Inferior parietal cortex (tissue), 1 donor: ENCODE results near the gene RIF1.

Source experiments
- DNase-seq: peaks from one replicate; pipeline ENCODE4 v3.0.0-alpha.2; 2016; ENCODE audit errors: extremely low spot score

RIF1 gene, protein sequence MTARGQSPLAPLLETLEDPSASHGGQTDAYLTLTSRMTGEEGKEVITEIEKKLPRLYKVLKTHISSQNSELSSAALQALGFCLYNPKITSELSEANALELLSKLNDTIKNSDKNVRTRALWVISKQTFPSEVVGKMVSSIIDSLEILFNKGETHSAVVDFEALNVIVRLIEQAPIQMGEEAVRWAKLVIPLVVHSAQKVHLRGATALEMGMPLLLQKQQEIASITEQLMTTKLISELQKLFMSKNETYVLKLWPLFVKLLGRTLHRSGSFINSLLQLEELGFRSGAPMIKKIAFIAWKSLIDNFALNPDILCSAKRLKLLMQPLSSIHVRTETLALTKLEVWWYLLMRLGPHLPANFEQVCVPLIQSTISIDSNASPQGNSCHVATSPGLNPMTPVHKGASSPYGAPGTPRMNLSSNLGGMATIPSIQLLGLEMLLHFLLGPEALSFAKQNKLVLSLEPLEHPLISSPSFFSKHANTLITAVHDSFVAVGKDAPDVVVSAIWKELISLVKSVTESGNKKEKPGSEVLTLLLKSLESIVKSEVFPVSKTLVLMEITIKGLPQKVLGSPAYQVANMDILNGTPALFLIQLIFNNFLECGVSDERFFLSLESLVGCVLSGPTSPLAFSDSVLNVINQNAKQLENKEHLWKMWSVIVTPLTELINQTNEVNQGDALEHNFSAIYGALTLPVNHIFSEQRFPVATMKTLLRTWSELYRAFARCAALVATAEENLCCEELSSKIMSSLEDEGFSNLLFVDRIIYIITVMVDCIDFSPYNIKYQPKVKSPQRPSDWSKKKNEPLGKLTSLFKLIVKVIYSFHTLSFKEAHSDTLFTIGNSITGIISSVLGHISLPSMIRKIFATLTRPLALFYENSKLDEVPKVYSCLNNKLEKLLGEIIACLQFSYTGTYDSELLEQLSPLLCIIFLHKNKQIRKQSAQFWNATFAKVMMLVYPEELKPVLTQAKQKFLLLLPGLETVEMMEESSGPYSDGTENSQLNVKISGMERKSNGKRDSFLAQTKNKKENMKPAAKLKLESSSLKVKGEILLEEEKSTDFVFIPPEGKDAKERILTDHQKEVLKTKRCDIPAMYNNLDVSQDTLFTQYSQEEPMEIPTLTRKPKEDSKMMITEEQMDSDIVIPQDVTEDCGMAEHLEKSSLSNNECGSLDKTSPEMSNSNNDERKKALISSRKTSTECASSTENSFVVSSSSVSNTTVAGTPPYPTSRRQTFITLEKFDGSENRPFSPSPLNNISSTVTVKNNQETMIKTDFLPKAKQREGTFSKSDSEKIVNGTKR (N-terminal part only)

DNA sequence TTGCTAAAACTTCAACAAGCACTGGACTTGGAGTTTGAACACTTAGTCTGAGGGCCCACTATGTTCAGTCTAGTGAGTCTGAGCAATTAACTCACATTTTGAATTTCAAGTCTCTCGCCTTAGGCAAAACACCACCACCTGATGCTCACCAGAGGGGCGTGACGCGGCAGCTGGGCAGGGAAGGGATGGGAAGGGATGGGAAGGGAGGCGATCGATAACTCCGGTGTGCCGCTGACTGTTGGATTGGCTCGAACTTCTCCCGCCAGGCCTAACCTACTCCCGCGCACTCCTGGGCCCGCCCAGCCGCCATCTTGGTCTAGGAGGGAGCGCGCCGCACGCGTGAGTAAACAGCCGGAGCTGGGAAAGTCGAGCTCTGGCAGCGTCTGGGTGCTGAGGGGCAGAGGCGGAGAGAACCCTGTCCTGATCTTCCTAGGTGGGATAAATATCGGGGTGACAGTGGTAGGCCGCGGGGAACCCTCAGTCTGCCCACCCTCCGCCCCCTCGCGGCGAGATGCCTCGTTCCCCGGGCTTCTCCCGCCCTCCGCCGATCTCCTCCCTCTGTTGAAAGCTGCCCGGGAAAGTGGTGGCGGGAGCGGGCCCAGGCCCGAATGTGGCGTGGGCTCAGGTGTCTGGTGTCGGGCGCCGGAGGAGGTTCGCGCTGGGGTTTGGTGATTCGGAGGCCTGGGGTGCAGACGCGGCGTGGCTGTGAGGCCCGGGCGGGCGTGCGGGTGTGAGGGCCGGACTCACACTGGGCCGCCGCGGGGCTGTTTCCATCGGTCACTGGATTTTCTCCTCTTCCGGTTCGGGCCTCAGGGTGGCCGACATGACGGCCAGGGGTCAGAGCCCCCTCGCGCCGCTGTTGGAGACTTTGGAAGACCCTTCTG, at the start of gene RIF1:
TSS of gene RIF1 (plus strand) at position 302 of the 884 bp plus-strand sequence. CDS start at position 824, 522 bp downstream.
- DNase-seq = peak; percentile 89

DNA sequence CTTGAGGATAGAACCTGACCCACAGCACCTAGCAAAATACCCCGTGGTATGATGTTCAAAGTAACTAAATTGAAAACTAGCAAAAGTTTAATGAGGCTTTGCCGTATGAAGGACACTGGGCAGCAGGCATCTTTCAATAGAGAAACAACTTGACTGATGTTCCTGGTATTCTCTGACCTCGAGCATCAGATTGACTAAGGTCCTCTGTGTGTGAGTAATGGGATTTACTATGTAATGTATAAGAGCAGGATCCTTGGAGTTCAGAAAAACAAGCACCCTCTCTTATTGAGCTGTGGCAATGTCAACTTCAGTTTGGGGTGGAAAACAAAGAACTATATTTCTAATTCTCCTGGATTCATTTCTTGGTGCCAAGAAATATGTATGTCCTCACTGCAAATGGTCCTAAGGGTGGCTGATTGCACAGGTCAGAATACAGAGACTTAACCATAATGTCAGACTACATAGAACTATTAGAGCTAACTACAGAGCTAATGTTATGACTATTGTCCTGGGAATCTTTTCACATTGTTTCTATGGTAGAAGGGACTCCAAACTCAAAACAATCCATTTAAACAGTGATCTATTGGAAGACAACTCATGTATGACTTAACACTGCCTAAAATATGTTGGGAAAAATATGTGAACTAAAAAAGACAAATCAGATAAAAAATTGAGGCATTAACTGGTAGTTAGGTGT, 47.9 kb upstream of the RIF1 start:
- no peak for DNase-seq

DNA sequence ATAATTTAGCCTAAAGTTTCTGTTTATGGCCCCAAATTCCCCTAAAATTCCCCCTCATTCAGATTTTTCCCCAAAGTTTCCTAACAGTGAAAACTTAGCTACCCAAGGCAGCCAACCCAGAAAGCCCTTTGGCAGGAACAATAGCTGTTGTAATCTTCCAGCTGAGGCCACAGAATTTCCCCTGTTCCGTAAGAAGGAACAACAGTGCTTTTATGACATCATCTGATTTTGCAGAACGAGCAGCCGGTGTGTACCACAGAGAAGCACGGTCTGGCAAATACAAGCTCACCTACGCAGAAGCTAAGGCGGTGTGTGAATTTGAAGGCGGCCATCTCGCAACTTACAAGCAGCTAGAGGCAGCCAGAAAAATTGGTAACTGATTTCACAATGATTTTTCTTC, 46.0 kb upstream of the RIF1 start:
- peak; percentile 72 for DNase-seq

DNA sequence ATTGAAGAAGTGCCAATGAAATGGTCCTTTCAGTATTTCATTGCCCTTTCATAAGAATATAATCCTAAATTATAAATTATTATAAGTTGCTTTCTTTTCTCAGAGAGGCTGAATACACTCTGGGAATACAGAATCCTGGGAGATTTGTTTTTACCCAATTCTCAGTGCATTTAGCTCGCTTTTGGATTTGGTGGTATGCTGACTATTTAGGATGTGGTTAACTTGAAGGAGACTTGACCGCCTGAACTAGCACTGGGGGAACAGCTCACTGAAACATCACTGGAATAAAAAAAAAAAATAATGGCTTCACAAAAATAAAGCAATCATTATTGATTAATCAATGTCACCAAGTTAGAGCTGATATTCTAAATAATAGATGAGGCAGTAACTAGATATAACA, 42.1 kb upstream of the RIF1 start:
- no peak for DNase-seq

DNA sequence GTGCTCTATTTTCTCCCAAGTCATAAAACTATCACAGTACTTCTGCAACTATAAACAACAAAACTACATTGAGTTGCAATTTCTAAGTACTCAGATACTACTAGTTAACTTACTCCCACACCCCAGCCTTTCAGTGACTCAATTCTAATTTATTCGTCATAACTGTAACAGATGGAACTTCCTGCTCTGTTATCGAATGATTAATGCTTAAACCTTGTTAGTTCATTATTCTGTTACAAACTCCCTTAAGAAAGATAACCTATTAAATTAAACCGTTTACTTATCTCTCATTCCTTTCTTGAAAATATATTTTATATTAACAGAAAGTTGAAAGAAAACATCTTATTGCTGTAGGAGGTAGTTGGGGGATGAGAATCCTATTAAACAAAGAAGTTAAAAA, 35.3 kb upstream of the RIF1 start:
- DNase-seq = no peak

DNA sequence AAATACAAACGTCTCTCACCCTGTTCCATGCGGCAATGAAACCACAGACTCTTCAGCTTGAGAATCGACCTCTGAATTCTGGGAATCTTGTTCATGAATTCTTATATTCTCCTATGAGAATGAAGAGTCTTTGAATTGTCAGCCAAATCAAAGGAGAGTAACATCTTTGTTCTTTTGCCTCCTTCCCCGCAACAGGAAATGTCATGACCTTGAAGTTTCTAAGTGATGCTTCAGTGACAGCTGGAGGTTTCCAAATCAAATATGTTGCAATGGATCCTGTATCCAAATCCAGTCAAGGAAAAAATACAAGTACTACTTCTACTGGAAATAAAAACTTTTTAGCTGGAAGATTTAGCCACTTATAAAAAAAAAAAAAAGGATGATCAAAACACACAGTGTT, 30.5 kb upstream of the RIF1 start:
- no peak for DNase-seq

DNA sequence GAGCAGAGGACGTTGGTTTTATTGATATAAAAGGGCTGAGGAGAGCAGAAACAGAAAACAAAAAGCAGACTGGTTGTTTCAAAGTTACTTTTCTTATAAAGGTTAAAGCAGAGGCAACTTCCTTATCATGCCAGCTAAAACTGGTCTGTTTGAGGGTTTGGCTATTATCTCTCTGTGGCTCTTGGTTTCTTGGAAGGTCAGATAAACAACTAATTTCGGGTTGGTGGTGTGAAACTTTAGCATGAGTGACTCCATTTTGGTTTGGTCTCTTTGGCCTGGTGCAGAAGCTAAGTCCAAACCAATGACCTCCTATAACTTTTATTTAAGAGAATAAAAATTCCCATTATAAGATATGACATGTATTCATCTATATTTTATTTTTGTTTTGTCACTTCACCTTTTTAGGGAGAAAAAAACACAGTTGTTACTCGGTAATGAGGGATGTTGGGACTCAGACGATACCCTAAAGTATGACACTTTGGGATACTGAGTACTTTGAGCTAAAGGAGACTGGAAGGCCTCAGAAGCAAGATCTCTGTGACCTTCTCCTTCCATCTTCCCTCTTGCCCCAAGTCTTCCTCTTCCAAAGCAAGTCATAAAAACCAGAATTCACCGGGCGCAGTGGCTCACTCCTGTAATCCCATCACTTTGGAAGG, 29.0 kb upstream of the RIF1 start:
- DNase-seq = no peak

DNA sequence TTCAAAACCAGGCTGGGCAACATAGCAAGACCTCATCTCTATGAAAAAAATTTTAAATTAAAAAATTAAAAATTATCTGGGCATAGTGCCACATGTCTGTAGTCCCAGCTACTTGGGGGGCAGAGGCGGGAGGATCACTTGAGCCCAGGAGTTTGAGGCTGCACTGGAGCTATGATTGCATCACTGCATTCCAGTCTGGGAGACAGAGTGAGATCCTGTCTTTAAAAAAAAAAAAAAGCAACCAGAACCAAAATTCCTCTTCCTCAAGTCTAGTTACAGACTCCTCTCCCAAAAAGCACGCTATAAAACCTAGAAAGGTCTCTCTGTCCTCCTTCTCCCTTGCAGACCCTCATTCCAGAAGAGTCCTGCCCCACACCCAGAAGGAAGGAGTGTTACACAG, 28.4 kb upstream of the RIF1 start:
- no peak for DNase-seq

DNA sequence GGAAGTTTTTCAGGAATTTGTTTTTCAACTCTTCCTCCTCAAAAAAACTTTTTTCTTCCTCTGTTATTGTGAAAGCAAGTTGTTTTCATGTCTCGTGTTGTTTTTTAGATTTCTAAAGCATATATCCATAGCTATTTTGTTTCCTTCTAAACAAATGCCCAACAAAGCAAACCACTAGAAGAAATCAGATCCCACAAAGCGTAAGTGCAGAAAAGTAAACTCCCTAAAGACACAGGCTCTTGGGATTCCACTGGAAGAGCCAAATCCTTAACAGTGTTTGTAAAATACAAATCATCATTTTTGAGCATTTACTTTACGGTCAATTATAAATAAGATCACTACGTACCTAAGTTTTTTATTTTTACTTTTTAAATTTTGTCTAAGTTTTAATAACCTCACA, 21.7 kb upstream of the RIF1 start:
- DNase-seq = no peak

DNA sequence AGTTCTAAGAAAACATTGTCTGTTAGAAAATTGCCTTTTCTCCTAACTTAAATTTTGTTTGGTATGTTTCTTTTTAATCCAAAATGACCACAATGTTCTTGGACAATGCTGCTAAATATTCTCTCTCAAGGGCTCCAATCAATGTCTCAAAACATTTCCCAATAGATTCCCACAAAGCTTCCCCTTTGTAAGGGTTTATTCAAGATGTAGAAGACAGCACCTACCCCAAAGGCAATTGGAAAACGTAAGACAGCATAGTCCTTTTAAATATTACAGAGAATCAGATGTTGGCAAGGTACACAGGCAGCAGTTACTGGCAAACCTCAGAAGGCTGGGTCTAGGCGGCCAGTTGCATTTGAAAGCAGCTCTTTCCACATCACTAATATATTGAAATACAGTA, 18.3 kb upstream of the RIF1 start:
- DNase-seq = no peak

DNA sequence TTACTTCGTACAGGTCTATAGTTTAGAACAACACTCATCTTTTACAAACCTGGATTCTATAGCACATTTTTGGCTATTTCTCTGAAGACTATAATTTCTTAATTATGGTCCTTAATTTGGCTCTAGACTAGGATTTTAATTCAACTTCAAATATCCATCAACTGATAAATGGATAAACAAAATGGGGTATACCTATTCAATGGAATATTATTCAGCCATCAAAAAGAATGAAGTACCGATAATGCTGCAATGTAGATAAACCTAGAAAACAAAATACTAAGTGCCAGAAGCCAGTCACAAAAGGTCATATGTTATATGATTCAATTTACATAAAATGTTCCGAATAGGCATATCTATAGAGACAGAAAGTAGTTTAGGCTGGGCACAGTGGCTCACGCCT, 15.2 kb upstream of the RIF1 start:
- DNase-seq = no peak

DNA sequence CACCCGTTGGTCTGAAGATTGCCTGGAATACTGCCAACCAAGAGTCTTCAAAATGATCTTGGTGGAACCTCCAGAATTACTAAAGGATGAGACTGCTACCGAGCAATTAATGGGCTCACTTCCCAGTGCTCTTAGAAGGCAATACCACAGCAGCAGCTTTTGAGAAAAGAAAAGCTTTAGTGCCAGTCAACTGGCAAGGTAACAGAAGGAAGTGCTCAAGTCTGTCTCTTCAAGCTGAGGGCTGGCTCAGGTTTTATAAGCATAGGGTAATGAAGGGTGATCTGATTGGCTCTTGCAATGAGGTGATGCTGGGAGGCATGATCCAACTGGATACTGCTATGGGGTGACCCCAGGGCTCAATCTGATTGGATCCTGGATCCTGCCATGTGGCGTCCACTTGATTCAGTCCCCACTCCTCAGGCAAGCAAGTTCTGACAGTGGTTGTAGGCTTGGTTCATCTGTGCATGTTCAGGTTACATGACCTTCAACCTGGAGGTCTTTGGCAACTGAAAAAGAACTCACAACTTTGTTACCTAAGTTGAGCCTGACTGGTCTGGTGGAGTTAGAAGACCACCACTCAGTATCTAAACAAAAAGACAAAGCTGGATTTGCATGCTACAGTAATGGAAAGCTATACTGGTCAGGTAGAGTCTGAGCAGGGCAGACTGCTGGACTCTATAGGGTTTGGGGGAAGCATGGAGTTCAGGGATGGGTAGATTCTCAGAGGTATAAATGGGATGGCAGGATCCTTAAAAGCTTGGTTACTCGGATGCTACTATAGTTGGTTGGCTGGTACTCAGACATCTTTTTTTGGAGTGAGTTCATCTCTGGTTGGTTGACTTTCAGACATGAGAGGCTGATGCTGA, 14.0 kb upstream of the RIF1 start:
- no peak for DNase-seq

DNA sequence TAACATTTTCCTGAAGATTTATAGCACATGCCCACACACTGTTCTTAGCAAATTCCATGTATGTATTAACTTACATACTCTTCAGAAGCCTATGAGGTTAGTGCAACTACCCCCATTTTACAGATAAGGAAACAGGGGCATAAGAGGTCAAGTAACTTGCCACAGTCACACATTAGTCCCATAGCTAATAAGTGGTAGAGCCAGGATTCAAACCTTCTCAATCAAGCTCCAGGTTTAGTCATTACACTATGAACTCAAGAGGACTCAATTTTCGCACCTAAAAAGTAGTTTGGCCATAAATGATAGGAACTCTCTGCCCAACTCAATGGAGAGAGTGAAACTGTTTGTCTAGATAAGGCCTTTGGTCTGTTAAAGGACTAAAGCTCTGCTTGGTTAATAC, 9.7 kb upstream of the RIF1 start:
- no peak for DNase-seq

DNA sequence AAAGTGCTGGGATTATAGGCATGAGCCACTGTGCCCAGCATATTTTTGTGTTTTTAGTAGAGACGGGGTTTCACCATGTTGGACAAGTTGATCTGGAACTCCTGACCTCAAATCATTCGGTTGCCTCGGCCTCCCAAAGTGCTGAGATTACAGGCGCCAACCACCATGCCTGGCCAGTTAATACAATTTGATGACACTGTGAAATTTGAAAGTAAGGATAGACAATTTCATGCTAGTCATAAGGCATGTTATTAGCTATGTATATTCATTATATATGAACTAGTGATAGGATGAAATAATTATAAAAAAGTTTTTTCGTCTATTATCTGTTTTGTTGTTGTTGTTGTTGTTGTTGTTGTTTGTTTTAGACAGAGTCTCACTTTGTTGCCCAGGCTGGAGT, 8.6 kb upstream of the RIF1 start:
- DNase-seq = no peak

DNA sequence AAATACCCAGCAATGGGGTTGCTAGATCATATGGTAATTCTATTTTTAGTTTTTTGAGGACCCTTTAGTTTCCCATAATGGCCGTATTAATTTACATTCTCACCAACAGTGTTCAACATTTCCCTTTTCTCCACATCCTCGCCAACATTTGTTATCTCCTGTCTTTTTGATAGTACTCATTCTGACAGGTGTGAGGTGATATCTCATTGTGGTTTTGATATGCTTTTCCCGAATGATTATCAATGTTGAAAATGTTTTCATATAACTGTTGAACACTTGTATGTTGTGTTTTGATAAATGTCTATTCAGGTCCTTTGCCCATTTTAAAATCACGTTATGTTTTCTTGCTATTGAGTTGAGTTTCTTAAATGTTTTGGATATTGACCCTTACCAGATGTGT, 5.8 kb upstream of the RIF1 start:
- no peak for DNase-seq

DNA sequence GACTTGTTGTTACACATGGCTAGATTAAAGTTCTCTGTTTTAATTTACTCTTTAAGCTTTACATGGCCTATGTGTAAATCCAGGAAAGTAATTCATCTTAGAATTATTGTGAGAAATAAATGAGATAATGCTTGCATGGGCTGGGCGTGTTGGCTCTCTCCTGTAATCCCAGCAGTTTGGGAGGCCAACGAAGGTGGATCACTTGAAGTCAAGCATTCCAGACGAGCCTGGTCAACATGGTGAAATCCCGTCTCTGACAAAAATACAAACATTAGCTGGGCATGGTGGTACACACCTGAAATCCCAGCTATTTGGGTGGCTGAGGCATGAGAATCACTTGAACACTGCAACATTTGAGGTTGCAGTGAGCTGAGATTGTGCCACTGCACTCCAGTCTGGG, 4.3 kb upstream of the RIF1 start:
- DNase-seq = no peak

DNA sequence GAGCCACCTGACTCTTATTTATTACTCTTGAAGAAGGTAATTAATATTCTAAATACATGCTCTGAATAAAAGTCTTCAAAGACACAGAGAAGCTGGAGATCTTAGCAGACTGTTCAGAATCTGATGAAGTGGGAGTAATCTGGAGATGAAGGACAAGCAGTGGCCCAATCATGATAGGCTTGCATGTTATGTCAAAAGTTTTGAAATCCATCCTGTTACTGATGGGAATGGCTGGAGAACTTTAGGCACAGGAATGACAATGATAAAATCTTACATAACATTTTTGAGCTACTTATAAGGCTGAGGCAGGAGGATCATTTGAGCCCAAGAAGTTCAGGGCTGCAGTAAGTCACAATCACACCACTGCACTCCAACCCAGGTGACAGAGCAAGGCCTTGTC, 2.4 kb upstream of the RIF1 start:
- no peak for DNase-seq

DNA sequence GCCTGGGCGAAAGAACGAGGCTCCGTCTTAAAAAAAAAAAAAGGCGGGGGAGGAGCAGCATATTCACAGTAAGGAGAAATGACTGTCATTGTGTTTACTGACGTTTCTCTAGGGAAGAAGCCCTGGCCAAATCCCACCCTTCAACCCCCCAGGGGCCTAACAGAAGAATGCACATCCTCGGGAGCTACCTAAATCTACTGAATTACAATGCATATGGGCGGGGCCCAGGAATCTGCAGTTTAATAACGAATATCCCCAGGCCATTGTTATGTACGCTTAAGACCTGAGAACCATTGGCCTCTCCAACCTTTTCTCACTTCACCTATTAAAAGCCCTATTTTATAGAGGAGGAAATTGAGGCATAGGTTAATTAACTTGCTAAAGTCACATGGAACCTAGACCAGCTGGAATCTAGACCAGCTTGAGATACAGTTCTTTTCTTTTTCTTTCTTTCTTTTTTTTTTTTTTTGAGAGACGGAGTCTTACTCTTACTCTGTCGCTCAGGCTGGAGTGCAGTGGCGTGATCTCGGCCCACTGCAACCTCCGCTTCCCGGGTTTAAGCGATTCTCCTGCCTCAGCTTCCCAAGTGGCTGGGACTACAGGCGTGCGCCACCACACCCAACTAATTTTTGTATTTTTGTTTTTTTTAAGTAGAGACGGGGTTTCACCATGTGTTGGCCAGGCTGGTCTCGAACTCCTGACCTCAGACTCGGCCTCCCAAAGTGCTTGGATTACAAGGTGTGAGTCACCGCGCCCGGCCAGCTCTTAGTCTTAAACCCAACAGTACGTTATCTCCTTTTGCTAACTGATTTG, 708 bp upstream of the RIF1 start:
- DNase-seq = no peak
